HL-60 (cell line): ENCODE measurements around the gene WWOX.

Experiments
- DNase-seq, 2 experiments: peaks; one replicate each; pipeline ENCODE4 v3.0.0-alpha.2; 2010 to 2020; ENCODE audit warnings: low read depth in 1 of 2, low spot score in 1 of 2
- H3K27ac ChIP-seq: fragments of 250-450 bp; sonication (Bioruptor Pico); replicated peaks from 2 replicates; pipeline ENCODE4 v1.5.1; 2020; ENCODE audit warnings: mild to moderate bottlenecking, moderate library complexity
- H3K27me3 ChIP-seq: fragments of 250-450 bp; sonication (Bioruptor Pico); 2 replicates; pipeline ENCODE4 v1.5.1; 2021; ENCODE audit warnings: mild to moderate bottlenecking, moderate library complexity; ENCODE audit not compliant: insufficient read depth, poor library complexity, severe bottlenecking
- H3K4me3 ChIP-seq: replicated peaks from 2 replicates; pipeline ENCODE4 v1.5.1; 2011; ENCODE audit warnings: mild to moderate bottlenecking, control low read depth, low read length; ENCODE audit not compliant: insufficient read depth
- CTCF ChIP-seq: IDR thresholded peaks from one replicate; pipeline ENCODE4 v1.5.1; 2011; ENCODE audit warnings: low read length, control low read depth, inconsistent platforms; ENCODE audit not compliant: insufficient read depth
- GABPA ChIP-seq: IDR thresholded peaks from 2 replicates; pipeline ENCODE4 v1.6.1; 2012; ENCODE audit warnings: low read depth
- POLR2AphosphoS5 ChIP-seq: IDR thresholded peaks from 2 replicates; pipeline ENCODE4 v1.6.1; 2012; ENCODE audit warnings: low read depth
- SPI1 ChIP-seq: IDR thresholded peaks from 2 replicates; pipeline ENCODE4 v1.6.1; 2012; ENCODE audit warnings: low read depth, mild to moderate bottlenecking, borderline replicate concordance
- TF ChIP-seq, protein P1 (sequence below): IDR thresholded peaks from 2 replicates; pipeline ENCODE4 v1.6.1; 2012; ENCODE audit warnings: low read depth; ENCODE audit not compliant: insufficient replicate concordance

Gene WWOX

DNA sequence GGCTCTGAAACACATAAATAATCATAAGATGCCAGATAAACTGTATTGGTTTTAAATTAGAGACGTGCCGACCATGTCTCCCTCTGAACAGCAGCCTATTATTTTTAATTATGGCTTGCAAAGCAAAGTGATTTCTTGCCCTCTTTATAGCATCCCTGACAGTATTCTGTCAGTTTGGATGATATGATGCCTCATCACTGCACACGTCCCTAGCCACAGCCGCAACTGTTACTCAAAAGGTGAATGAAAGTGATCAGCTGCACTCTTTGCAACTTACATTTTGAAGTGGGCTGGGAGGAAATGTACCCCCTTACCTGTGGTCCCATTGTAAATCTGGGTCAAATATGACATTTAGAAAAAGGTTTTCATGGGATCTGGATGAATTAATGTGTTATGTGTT lies 1111.2 kb downstream of the WWOX start:
- Histone ChIP-seq H3K27ac (no peak overlapping the region), H3K27me3 (no peaks in the 10 kb centered on the region), H3K4me3 (no peak overlapping the region)
- DNase-seq, result no peak
- no peak for TF ChIP-seq SPI1

DNA sequence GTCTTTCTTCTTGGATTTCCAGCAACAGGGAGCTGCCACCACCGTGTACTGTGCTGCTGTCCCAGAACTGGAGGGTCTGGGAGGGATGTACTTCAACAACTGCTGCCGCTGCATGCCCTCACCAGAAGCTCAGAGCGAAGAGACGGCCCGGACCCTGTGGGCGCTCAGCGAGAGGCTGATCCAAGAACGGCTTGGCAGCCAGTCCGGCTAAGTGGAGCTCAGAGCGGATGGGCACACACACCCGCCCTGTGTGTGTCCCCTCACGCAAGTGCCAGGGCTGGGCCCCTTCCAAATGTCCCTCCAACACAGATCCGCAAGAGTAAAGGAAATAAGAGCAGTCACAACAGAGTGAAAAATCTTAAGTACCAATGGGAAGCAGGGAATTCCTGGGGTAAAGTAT lies 1112.1 kb downstream of the WWOX start:
- Histone ChIP-seq H3K4me3 (no peak overlapping the region), H3K27me3 (no peaks in the 10 kb centered on the region), H3K27ac (no peak overlapping the region)
- no peak for DNase-seq
- TF ChIP-seq GABPA (no peak), CTCF (no peak), SPI1 (no peak), POLR2AphosphoS5 (no peak)
- TF ChIP-seq, protein P1, sequence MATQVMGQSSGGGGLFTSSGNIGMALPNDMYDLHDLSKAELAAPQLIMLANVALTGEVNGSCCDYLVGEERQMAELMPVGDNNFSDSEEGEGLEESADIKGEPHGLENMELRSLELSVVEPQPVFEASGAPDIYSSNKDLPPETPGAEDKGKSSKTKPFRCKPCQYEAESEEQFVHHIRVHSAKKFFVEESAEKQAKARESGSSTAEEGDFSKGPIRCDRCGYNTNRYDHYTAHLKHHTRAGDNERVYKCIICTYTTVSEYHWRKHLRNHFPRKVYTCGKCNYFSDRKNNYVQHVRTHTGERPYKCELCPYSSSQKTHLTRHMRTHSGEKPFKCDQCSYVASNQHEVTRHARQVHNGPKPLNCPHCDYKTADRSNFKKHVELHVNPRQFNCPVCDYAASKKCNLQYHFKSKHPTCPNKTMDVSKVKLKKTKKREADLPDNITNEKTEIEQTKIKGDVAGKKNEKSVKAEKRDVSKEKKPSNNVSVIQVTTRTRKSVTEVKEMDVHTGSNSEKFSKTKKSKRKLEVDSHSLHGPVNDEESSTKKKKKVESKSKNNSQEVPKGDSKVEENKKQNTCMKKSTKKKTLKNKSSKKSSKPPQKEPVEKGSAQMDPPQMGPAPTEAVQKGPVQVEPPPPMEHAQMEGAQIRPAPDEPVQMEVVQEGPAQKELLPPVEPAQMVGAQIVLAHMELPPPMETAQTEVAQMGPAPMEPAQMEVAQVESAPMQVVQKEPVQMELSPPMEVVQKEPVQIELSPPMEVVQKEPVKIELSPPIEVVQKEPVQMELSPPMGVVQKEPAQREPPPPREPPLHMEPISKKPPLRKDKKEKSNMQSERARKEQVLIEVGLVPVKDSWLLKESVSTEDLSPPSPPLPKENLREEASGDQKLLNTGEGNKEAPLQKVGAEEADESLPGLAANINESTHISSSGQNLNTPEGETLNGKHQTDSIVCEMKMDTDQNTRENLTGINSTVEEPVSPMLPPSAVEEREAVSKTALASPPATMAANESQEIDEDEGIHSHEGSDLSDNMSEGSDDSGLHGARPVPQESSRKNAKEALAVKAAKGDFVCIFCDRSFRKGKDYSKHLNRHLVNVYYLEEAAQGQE, result no peak

GRCh38 chr16:79212114-79212791 lies 1112.8 kb downstream of the WWOX start:
- Histone ChIP-seq H3K27ac (no peak overlapping the region), H3K27me3 (no peaks in the 10 kb centered on the region), H3K4me3 (no peak overlapping the region)
- no peak for DNase-seq
- TF ChIP-seq, protein P1, result no peak
- TF ChIP-seq GABPA, result no peak
- TF ChIP-seq POLR2AphosphoS5, result no peak
- TF ChIP-seq CTCF, result no peak
- TF ChIP-seq SPI1, result no peak

GRCh38 chr16:79213214-79213613 lies 1113.8 kb downstream of the WWOX start:
- TF ChIP-seq CTCF, result no peak
- TF ChIP-seq, protein P1, result no peak
- no peak for TF ChIP-seq POLR2AphosphoS5
- TF ChIP-seq GABPA, result no peak
- TF ChIP-seq SPI1, result no peak
- peak in 1 of 2 experiments; percentile 4 for DNase-seq

More at GRCh38 chr16:79213214-79213613, 1113.8 kb downstream of the WWOX start:
- no peaks in the 10 kb centered on the region for H3K27me3 ChIP-seq
- H3K27ac ChIP-seq, result no peak overlapping the region
- no peak overlapping the region for H3K4me3 ChIP-seq
